Esophagus squamous epithelium (tissue), 5 donors: Measurements from ENCODE around the gene STAG3. TPM values are rescaled to one million over a fixed set of nuclear protein-coding genes. Genes with fewer than 3 reads are reported as not detected.
A peak's percentile ranks its signal among the peaks of the same experiment; 100 is the strongest.

Experiments
- DNase-seq: peaks from one replicate; lab custom pipeline; 2025; lab: John Stamatoyannopoulos, UW
- H3K27ac ChIP-seq, 4 donors: fragments of 200-600 bp; sonication (generic); one replicate each; pipeline ENCODE4 v1.5.1; 2016 to 2019; ENCODE audit warnings: mild to moderate bottlenecking in 1 of 4
- H3K27me3 ChIP-seq, 4 donors: fragments of 200-600 bp; sonication (generic); 1 replicate in 3 of 4; 2 replicates in 1 of 4; pipeline versions ENCODE4 v1.5.1 to v1.6.0; 2017 to 2021; ENCODE audit warnings: antibody characterized with exemption in 1 of 4
- H3K36me3 ChIP-seq, 3 donors: fragments of 200-600 bp; sonication (generic); one replicate each; pipeline ENCODE4 v1.5.1; 2016 to 2019
- H3K4me1 ChIP-seq, 3 donors: fragments of 200-600 bp; sonication (generic); one replicate each; pipeline ENCODE4 v1.5.1; 2017 to 2019
- H3K4me3 ChIP-seq, 4 donors: fragments of 200-600 bp; sonication (generic); 1 replicate in 3 of 4; 2 replicates in 1 of 4; pipeline ENCODE4 v1.5.1; 2016 to 2019; ENCODE audit warnings: mild to moderate bottlenecking in 2 of 4, moderate library complexity in 1 of 4
- H3K9me3 ChIP-seq, 3 donors: fragments of 200-600 bp; sonication (generic); one replicate each; pipeline ENCODE4 v1.5.1; 2016 to 2019
- POLR2A ChIP-seq, 4 donors: fragments of 450-650 bp; IDR thresholded peaks; one replicate each; pipeline ENCODE4 v1.6.1; 2017; ENCODE audit warnings: antibody characterized with exemption in 4 of 4, mild to moderate bottlenecking in 4 of 4, moderate library complexity in 3 of 4
- WGBS, 2 donors: methylation state at CpG; one replicate each; pipeline ENCODE4 v1.1.5; 2018; 5-methylcytosine and 5-hydroxymethylcytosine counted together
- intact Hi-C: fragments of 100-400 bp; cut with DNase I; formaldehyde crosslinking; loops from one replicate; pipeline ENCODE4 v1.15.0; 2022
- total RNA-seq, 4 donors: library from RNA; depleted of rRNA; stranded (reverse); fragments of >200 nt; gene quantifications; one replicate each; pipeline ENCODE4 v1.1.0, GENCODE V29; 2016
- TF ChIP-seq, protein P1 (sequence below), 6 experiments: fragments of 450-650 bp in 4 of 6; fragments of 200-600 bp in 2 of 6; sonication (generic) in 2 of 6; IDR thresholded peaks; one replicate each; pipeline ENCODE4 v1.5.1; 2016 to 2019; ENCODE audit warnings: antibody characterized with exemption in 6 of 6, mild to moderate bottlenecking in 4 of 6, moderate library complexity in 4 of 6
- donor health status: DM: yes; HTN: yes; CAD: no.

Gene STAG3
- total RNA-seq, 4 donors from 2014 or later, result 0.40 to 0.95 TPM; not detected in 2

DNA sequence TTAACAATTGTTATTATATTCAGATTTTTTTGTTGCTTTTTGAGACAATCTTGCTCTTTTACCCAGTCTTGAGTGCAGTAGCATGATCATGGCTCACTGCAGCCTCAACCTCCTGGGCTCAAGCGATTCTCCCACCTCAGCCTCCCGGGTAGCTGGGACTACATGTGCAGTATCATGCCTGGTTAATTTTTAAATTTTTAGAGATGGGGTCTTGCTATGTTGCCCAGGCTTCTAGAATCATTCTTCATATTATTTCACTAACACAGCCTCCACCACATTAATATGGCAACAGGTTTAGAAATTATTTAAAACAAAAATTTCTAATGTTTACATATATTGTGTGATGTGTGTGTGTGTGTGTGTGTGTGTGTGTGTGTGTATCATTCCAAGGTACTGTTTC lies 30.4 kb upstream of the STAG3 start:
- intact Hi-C loops, result no loop called here
- no peak overlapping the region for H3K4me3 ChIP-seq
- H3K4me1 ChIP-seq, result peaks cover 6 to 38% (median 24%) of the 10 kb centered on the region in 3 donors
- WGBS, 2 donors, result 93 to 97% methylated on average over 2 of the region's 2 CpGs
- H3K27me3 ChIP-seq, result no peaks in the 10 kb centered on the region
- DNase-seq, result no peak
- peaks cover 0 to 14% (median 0%) of the 10 kb centered on the region in 3 donors for H3K36me3 ChIP-seq
- H3K27ac ChIP-seq, result no peak overlapping the region
- TF ChIP-seq, protein P1, sequence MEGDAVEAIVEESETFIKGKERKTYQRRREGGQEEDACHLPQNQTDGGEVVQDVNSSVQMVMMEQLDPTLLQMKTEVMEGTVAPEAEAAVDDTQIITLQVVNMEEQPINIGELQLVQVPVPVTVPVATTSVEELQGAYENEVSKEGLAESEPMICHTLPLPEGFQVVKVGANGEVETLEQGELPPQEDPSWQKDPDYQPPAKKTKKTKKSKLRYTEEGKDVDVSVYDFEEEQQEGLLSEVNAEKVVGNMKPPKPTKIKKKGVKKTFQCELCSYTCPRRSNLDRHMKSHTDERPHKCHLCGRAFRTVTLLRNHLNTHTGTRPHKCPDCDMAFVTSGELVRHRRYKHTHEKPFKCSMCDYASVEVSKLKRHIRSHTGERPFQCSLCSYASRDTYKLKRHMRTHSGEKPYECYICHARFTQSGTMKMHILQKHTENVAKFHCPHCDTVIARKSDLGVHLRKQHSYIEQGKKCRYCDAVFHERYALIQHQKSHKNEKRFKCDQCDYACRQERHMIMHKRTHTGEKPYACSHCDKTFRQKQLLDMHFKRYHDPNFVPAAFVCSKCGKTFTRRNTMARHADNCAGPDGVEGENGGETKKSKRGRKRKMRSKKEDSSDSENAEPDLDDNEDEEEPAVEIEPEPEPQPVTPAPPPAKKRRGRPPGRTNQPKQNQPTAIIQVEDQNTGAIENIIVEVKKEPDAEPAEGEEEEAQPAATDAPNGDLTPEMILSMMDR (IDR thresholded peaks at IDR 0.05), result no peak
- no peak for TF ChIP-seq POLR2A (IDR thresholded peaks at IDR 0.05)
- no peaks in the 10 kb centered on the region for H3K9me3 ChIP-seq

DNA sequence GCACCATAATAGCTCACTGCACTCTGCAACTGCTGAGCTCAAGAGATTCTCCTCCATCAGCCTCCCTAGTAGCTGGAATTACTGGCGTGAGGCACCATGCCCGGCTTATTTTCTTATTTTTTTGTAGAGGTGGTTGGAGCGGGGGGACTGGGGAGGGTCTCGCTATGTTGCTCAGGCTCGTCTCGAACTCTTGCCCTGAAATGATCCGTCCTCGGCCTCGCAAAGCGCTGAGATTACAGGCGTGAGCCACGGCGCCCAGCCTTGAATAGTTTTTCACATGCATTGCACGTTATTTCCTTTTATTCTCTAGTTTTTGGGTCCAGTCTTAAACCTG lies 29.5 kb upstream of the STAG3 start:
- Histone ChIP-seq H3K4me1 (peaks cover 6 to 46% (median 24%) of the 10 kb centered on the region in 3 donors), H3K27me3 (no peaks in the 10 kb centered on the region), H3K4me3 (peak overlapping the region; percentile 73 to 87 (median 76)), H3K36me3 (peaks cover 0 to 22% (median 0%) of the 10 kb centered on the region in 3 donors), H3K9me3 (no peaks in the 10 kb centered on the region), H3K27ac (peak overlapping the region; percentile 80 to 95 (median 91))
- TF ChIP-seq POLR2A (IDR thresholded peaks at IDR 0.05), result no peak
- TF ChIP-seq, protein P1 (IDR thresholded peaks at IDR 0.05), result no peak
- WGBS, 2 donors, result 3 to 11% methylated on average over 13 to 14 of the region's 14 CpGs
- no peak for DNase-seq
- intact Hi-C loops, result no loop called here

DNA sequence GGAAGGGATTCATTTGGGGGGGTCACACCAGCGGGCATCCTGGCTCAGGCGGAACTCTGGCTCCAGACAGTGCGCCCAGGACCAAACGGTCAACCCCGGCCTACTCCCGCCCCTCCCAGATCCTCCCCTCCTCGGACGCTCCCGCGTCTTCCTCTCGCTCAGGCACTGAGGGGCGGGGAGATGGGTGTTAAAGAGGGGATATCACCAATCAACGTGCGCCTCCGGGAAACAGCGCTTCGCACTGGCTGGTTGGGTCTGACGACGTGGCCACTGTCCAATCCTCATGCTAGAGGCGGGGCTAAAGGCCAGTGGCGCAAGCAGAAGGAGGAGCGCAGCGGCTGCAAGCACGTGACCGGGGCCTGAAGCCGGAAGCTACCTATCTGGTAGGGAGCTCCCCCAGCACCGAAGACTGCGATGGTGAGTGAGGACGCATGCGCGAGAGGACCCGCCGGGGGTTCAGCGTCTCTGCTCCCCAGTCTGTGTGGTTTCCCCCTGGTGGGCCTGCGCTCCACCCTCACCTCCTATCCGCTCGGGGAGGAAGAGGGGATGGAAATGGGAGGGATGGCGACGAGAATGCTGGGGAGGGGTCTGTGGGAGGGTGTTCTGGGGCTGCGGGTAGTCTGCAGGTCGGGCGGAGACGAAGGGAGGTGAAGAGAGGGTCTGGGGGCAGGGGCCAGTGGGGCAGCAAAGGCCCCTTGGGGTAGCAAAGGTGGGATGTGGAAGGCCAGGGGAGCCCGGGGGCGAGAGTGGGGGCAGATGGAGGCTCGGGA lies 29.0 kb upstream of the STAG3 start, which contains the start of gene LAMTOR4:
Gene LAMTOR4, plus strand, starts transcription at position 360 of the 770 bp plus-strand sequence. Its CDS starts 55 bp downstream, at position 415.
- Histone ChIP-seq H3K36me3 (peaks cover 0 to 27% (median 0%) of the 10 kb centered on the region in 3 donors), H3K4me1 (peaks cover 6 to 52% (median 24%) of the 10 kb centered on the region in 3 donors), H3K9me3 (no peaks in the 10 kb centered on the region), H3K27ac (peak within 1 kb of the TSS; percentile 83 to 95 (median 91)), H3K27me3 (no peaks in the 10 kb centered on the region), H3K4me3 (peak within 1 kb of the TSS; percentile 73 to 87 (median 76))
- peak in 3 of 4 donors; percentile 44 to 92 (median 79) for TF ChIP-seq POLR2A (IDR thresholded peaks at IDR 0.05)
- TF ChIP-seq, protein P1 (IDR thresholded peaks at IDR 0.05), result no peak
- peak; percentile 98 for DNase-seq
- WGBS, 2 donors, result 0% methylated on average over 7 to 8 of the region's 46 CpGs
- intact Hi-C loops, result no loop called here

DNA sequence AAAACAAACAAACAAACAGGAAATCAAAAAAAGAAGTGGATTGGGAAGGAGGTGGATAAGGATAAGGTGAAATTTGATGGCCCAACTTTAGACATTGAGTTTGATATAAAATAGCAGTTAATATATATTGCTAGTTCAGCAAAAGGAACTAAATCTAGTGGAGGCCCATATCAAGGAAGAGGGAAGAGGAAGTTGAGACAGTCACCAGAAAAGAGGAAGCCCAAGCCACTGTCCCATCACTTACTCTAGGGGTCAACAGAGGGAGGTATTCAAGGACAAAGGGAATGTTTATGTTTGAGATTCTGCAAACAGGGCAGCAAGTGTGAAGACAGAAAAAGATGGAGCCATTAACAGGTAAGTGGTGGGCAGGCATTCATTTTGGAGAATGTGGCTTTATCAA lies 25.3 kb upstream of the STAG3 start:
- DNase-seq, result no peak
- TF ChIP-seq, protein P1 (IDR thresholded peaks at IDR 0.05), result no peak
- TF ChIP-seq POLR2A (IDR thresholded peaks at IDR 0.05), result no peak
- H3K9me3 ChIP-seq, result no peaks in the 10 kb centered on the region
- peak overlapping the region in 2 of 4 donors; percentile 5 to 9 for H3K27ac ChIP-seq
- no peaks in the 10 kb centered on the region for H3K27me3 ChIP-seq
- intact Hi-C loops, result no loop called here
- H3K4me3 ChIP-seq, result no peak overlapping the region
- peaks cover 14 to 82% (median 37%) of the 10 kb centered on the region in 3 donors for H3K4me1 ChIP-seq
- peaks cover 14 to 61% (median 22%) of the 10 kb centered on the region in 3 donors for H3K36me3 ChIP-seq
